HG03108 (cell line): Measurements from ENCODE around the gene KIF21B.
A peak's percentile ranks its signal among the peaks of the same experiment; 100 is the strongest.

Source experiments
- ATAC-seq: cut with Tn5 transposase; IDR thresholded peaks from one replicate; pipeline ENCODE4 v1.9.1; 2021; ENCODE audit warnings: moderate library complexity; ENCODE audit not compliant: unreplicated experiment

The KIF21B gene

DNA sequence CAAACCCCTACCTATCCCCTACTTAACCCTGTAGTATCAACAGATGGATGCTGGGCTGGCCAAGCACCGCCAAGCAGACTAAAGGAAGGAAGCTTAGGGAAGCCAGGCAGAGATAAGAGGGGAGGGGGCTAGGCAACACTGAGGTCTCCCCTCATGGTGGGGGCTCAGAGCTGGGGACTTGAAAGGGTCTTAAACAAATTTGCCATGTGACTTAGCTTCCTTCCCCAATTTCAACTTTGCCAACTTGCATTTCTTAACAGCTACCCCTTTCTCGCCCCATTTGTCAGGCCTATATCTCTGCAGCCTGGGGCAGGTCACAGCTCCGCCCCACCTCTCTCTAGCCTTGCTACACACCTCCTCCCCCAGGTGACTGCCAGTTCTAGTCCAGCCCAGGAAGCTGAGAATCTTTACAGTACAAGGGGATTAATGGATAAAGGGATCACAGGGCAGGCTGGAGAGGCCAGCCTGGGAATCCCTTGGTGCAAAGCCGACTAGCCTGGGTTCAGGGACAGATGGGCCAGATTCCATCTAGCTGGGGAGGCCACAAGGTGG is 3.4 kb downstream of the KIF21B start:
- ATAC-seq: no peak

DNA sequence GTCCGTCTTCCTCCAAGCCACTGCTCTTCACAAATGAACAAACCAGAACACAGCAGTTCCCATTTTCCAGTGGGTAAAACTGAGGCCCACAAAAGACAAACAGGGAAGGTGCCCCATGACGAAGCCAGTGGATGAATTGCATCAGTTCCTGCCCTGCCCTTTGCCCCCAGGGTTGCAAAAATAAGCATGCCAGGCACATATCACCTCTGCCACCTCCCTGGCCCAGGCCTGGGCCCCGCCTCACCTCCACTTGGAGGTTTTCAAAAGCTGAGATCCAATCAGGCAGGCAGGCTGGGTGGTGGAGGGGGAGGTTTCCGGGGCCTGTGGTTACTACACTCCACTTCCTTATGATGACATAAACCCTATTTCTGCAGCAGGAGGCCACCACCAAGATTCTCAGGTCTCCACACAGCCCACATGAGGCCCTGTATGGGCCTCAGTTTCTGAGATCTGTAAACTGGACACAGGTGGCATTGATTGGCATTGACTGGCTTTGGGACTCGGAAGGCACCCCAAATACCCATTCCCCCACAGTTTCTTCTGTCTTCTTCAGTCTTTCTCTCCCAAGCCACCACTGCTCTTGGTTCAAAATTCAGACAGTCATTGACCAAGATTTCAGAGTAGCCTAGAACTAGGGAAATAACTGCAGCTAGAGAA is 4.1 kb downstream of the KIF21B start:
- ATAC-seq: peak; percentile 55

DNA sequence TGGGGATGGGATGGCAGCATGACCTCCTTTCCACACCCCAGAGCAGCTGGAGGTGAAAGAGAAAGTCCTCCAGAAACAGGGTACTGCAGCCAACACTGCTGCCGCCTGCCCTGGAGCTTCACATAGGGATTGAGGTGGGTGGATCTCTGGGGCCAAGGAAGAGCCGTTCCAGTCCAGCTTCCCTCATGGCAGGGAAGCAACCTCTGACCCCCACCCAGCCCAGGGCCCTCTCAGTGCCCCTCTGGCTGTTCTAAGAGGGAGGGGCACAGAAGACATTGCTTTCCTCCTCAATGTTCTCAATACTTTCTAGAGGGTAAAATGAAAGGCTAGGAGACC is 5.7 kb downstream of the KIF21B start:
- no peak for ATAC-seq

DNA sequence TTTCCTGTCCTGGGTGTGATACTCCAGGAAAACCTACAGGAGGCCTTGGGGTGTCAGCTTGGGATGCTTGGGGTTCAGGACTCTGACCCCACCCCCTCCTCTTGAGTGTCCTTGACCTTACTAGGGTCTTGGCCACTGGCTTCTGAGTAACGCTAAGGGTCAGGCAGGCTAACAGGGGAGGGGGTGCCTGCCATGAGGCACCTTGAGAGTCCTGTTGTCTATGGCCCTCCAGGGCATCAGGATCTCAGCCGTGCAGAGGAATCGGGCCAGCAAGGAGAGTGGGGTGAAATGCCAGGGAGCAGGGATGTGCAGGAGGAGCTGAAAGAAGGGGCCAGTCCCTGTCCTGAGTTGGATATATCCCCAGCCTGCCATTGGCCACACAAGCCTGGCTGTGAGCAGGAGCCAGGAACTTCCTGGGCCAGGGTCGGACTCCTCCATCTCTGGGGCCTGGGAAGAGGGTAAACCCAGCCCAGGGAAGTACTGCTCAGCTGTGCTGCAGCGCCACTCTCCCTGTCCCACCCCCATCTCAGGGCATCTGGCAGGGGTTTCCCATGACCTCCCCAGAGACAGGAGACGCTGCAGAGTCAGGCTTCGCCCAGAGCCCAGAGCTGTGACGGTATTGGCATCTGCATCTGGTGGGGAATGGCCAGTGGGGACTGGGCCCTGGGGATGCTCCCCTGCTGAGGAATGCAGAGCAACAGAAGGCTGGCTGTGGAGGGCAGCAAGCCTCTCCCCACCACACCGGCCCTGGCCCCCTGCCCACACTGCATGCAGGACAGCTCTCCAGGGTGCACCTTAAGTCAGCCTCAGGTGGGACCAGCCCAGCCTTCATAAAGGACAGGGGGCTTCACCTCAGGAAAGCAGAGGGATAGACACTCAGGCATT is 6.3 kb downstream of the KIF21B start:
- peak; percentile 29 for ATAC-seq

DNA sequence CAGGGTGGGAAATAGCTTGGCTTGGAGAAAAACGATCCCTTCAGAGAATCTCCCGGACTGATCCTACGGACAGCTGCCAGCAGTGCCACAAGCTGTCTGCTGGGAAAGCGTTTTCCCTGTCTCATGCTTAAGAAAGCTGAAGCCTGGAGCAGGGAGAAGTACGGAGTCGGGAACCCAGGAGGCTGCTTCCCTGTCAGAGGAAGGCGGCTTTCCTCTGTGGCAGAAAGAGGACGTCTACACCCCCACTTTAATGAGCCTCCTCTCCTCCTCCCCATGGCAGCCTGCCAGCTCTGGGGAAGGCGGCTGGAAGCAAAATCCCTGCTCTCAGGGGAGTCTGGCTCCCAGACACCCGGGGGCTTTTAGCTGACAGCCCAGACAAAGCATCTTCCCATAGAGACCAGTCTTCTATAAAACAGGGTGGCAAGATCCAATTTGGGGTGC is 7.3 kb downstream of the KIF21B start:
- ATAC-seq: no peak

DNA sequence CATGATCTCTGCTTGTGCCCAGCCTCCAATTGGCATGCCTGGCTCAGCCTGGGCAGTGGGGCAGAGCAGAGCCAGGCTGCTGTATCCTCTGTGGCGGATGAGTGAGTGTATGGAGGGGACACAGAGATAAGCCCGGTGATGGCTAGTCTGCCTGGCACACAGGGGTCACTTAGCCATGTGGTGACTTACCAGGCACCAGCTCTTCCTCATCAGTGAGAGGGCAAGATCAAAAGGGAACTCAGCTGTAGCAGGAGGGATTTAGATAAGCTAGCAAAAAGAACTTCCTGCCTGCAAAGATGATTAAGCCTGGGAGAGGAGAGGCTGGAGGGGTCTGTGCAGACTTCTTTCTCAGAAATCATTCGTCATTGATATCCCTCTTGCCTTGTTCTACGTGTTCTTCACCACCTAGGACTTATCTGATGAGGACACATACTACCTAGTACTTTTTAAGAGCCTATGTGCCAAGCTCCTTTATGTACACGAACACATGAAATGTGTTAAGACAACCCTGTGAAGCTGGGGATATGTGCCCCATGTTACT is 7.9 kb downstream of the KIF21B start:
- ATAC-seq: no peak

DNA sequence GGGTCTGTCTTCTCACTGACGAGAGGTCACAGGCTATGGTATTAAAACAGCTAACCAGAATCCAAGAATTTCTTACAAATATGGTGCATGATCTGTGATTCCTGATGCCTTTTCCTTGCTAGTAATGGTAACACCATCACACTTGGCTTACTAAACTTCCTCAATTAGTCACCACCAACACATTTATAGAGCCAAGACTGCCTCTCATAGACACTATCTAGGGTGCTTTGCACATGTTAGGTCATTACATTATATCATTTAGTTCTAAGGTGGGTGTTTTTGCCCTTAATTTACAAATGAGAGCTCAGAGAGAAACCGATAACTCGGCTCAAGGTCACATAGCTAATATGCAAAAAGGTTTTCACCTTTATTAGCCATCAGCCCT is 8.7 kb downstream of the KIF21B start:
- no peak for ATAC-seq

DNA sequence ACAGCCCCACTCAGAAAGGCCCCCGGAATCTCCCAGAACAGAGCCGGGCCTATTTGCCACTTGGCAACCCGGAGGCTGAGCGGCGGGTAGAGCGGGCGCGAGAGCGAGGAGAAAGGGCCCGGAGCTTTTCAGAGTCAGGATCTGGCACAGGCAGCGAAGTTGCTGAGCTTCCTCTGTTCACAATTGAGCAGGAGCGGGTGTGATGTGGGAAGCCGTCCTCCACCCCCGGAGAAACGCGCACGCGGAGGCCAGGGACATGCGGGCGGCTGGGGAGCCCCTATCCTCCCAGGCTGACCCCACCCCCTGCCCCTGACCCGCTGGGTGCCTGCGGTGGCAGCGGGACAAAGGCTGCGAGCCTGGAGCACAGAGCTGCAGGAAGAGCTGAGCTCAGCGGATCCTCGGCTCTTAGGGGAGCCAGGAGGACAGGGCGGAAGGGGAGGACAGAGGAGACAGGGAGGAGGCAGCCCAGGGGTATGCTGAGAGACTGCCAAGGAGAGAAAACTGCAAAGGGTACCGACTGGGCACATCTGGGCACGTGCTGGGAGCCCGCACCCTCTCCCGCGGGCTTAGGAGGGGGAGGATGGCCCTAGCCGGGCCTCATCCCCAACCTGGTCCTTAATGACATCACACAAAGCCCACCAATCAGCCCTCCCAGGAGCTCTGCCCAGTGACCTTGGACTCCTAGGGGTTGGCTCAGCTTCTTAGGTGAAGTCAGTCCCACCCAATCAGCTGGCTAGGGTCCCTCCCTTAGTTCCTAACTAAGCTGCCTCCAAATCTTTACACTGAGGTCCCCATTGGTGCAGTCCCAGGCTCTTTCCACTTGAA is 9.3 kb downstream of the KIF21B start:
- no peak for ATAC-seq

DNA sequence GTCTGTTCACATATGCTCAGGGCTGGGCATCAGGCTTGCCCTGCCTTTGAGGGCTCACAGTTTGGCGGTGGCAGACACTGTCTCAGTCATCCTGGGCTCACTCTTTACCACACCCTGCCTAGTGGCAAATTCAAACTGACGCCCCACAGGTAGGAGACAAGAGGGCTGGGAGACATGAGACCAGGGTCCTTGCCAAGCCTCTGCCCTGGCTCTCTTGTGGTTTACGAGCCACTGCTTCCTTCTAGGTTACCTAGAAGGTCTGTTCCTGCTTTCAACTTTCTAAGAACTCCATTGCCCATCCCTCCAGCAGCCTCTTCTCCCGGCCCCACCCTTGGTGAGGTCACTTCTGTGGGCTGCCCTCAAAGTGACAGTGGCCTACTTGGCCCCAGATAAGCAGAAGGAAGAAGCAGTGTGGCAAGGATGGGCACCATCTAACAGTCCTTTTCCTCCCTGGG is 10.5 kb downstream of the KIF21B start:
- ATAC-seq: no peak

DNA sequence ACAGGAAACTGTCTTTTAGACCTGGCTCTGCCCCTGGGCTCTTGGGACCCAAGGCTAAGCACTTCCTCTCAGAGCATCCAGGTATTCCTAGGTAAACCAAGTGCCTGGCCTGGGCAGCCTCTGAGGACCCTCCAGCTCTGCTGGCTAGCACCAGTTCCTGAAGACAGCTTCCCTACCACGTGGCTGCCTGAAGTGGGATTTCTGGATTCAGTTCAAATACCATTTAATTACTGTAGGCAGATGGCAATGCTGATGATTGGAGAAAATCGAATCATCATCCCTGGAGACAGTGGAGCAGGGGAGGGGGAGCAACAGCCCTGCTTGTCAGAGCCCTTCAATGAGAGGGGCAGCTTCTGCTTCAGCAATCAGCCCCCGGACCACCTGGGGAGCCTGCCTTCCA is 11.9 kb downstream of the KIF21B start:
- ATAC-seq: no peak

DNA sequence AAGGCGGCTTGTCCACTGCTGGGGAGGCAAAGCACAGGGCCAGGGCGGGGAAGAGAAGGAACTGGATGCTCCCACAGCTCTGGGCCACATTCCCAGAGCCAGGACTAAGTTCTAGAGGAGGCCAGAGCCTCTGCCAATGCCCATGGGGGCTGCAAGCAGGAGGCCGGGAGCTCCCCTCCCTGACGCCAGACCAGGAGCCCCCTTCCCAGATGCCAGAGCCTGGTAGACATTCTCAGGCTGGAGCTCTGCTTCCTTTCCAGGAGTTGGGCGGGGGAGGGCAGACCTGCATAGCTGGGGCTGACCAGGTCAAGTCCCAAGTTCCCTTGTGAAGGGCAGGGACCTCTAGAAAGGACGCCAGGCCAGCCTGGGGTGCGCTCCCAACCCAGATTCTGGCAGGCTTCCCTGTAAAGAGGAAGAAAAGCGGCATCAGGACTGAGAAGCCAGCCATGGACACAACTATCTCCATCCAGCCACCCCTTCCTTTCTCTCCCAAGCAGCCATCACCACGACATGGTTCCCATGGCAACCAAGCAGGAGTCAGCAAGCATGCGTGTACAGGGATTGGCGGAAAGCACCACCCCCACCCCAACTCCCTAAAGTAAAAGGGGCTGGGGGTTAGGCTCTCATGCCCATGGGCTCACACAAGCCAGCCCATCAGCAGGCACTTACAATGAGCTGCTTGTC is 13.4 kb downstream of the KIF21B start:
- ATAC-seq: no peak

DNA sequence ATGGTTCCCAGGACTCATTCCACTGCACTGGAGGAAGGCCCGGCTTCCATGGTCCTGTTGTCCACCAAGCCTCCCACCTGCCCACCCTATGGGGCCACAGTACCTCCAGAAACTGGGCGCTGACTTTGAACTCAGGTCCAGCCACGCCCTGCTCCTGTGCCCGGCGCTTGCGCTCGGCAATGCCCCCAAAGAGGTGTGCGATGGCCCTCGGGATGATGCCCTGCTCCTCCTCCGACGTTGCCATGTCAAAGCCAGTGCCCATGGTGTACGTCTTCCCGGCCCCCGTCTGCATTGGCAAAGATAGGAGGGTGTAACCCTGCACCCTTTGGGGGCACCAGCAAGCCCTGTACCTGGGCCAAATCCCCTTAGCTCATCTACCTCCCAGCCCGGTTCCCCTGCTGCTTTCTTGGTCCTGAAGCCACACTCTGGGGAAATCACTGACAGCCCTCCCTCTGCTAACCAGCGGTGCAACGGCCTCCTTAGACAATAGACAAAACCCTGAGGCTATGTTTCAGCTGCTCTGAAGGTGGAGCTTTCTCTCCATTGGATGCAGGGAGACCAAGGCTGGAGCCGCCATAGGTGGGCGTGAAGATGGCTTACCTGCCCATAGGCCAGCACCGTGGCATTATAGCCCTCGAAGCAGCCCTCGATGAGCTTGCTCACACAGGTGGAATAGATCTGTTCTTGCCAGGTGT is 14.7 kb downstream of the KIF21B start:
- no peak for ATAC-seq

DNA sequence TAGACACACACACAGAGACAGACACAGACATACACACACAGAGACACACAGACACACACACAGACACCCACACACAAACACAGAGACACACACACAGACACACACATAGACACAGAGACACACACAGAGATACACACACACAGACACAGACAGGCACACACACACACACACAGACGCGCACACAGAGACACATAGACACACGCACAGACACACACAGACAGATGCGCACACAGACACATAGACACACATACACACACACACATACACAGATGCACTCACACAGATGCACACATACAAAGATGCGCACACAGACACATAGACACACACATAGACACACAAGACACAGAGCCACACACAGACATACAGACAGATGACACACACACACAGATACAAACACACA is 16.0 kb downstream of the KIF21B start:
- no peak for ATAC-seq

DNA sequence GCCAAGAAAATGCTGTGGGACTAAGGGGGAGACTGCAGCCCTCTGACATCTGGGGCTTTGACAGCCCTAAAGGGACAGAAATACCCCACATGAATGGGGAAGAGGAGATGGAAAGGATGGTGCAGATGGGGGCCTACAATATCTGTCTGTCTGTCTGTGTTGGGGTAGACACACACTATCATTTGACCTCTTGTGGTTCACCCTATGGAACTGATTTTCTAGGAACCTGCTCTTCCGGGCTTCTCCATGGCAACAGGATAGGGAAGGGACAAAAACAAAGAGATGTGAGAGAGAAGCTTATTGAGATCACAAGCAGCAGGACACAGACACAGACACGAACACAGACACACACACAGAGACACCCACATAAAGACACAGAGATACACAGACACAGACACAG is 17.1 kb downstream of the KIF21B start:
- no peak for ATAC-seq

DNA sequence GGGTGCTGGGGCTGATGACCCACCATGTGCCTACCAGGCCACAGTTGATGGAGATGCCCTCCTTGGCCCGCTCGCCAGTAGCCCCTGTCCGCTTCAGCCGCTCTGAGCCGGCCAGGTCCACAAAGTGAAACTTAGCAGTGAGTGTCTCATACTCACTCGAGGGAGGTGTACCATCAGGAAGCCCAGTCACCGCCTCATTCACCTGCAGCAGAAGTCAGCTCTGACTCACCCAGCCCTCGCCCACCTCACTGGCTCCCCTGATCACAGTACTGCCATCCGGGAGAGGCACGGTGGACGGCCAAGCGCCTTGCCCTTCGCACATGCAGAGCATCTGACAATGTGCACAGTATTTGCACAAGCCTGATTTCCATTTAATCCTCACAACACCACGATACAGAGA is 18.8 kb downstream of the KIF21B start:
- ATAC-seq: no peak

DNA sequence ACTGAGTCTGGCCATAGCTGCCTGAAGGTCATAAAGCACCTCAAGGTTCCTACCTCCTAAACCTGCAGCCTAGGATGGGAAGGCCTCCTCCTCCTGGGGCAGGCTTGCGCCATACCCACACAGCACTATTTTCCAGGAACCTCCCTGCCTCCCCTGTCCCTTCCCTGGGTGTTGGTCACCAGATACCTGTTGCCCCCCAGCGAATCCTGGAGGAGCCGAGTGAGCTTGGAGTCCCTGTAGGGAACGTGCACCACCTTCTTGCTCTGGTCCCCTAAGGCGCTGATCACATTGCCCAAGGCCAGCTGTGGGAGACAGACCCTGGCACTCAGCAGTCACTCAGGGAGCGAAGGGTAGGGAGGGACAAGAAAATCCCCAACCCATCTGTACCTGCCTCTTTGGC is 19.4 kb downstream of the KIF21B start:
- no peak for ATAC-seq

DNA sequence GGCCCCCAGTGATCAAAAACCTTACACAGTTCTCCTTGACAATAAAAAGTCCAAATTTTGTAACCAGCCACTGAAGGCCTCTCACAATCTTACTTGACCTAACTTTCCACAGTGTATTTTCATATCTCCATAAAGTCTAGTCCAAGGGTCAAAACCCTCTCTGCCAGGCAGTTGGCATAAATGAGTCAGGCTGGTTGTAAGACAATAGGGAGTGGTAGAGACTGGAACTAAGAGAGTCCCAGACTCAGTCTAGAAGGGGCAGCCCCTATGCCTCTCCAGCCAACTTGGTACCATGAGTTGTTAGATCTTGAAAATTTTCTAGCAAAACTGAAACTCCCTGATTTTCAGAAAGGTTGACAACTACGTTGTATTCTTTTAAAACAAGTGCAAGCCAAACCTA is 21.0 kb downstream of the KIF21B start:
- no peak for ATAC-seq

DNA sequence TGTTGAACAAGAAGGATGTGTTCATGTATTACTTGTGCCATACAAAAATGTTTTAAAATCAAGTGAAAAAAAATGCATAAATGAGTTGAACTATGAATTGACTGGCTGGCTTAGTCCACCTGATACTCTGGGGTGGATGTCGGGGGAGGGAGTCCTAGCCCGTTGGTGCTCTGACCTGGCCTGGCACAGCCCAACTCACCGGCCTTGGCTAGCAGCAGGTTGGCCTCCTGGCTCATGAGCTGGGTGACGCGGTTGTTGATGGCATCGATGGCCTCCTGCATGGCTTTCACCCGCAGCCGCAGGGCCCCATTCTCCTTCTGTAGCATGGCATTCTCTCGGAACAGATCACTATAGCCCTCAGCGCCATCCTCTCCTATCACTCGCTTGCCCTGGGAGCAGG is 21.6 kb downstream of the KIF21B start:
- ATAC-seq: no peak

DNA sequence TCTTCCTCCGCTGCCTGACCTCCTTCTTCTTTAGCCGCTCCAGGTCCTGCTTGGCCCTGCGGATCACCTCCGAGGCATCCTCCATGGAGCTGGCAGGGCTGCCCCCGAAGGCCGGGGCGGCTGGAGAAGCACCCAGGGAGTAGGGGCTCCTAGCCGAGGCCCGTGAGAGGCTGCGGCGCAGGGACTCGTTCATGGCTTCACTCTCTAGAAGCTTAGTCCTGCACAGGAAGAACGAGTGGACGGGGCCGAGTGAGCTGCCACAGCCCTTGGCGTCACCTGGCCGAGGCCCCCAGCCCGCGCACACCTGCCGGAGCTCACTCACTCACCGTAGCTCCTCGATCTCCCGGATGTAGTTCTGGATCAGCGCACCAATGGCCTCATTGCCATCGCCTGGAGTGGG is 23.1 kb downstream of the KIF21B start:
- no peak for ATAC-seq

DNA sequence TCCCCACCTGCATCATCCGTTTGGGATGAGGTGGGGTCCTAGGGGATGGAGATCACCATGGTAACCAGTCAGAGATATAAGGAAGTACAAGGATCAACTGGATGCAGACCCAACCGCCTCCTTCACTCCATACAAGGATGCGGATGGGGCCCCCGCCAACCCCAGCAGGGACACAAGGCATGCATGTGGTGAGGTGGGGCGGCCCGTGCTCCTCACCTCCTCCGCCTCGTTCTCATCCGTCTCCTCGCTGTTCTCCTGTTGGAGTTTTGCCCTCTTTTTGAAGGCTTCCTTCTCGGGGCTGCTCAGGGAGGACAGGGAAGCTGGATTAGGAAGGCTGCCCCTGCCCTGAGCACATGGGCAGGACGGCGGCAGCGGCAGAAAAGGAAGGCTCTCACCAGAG is 23.8 kb downstream of the KIF21B start:
- ATAC-seq: no peak
